GM19324 (cell line): ENCODE data around the gene THAP7.

Experiments
- ATAC-seq: cut with Tn5 transposase; IDR thresholded peaks from one replicate; pipeline ENCODE4 v1.9.1; 2021; ENCODE audit warnings: mild to moderate bottlenecking, moderate library complexity; ENCODE audit not compliant: unreplicated experiment, low FRiP score

THAP7 gene

GRCh38 chr22:20952544-20953341 lies 49.2 kb downstream of the THAP7 start:
- no peak for ATAC-seq

DNA sequence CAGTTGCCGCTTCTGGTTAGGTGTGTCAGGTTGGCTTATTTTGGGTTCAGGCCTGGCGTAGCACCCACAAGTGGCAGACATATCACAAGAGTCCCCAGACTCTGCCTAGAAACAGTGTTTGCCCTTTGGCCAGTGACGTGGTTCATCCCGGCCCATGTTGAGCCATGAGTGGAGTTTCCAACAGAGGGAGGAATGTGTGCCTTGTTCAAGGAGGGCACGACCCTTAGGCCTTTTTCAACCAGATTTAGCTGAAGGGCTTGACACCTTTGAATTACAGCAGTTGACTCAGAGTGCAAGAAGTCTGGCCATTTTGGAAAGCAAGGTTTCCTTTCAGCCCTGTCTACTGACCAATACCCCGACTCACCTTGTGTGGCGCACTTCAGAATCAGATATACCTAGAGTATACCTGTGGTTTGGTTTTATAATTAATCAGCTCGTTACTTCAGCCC lies 50.0 kb downstream of the THAP7 start:
- no peak for ATAC-seq

DNA sequence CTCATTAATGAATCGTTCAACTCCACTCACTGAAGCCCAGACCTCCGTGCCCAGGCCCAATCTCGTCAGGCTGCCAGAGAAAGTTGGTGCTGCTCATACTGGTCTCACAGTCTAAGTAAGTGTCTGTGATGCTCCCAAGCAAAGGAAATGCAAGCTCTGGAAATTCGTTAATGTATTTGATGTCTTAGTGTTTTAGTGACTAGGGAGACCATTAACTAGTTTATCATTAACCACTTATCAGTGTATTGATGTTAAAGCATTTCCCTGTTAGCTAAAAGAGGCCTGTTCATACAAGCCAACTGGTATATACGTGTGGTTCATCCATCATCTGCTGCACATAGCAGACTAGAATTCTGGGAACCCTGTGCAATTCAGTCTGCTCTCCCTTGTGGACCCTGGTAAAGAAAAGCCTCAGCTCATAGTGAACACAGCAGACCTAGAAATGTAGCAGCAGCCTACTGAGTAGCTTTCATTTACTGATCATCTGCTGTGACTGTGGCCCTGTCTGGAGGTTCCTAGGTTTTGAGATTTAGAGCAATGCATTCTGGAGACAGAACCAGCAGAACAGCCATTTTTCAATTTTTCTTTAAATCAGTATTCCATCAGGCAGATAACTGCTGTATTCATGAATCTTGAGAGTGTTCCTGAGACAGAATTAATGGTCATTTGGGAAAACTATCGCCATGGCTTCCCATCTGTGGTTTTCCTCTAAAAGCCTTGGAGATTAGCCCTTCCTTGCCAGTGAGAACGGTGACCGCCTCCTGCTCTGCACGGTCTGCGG lies 50.6 kb downstream of the THAP7 start:
- ATAC-seq: no peak

DNA sequence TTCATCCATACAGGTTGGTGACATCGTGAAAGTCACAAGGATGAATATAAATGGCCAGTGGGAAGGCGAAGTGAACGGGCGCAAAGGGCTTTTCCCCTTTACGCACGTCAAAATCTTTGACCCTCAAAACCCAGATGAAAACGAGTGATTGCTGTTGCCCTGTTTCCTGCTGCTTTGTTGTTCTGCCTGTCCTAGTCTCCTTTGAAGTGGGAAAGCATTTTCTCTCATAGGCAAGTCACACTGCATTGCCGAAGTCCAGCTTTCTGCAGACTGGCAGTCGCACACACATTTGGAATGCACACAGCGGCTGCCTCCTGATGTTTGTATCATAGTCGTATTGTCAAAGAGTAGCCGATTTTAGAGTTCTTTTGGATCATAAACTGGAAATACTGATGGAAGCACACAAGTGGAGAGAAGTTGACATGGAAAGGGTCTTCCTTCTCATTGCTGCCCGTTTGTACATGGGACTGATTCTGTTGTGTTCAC lies 52.2 kb downstream of the THAP7 start:
- no peak for ATAC-seq
